Transverse colon (tissue), 3 donors: ENCODE results near the gene P2RY13.

Experiments
- POLR2A ChIP-seq: fragments of 450-650 bp; IDR thresholded peaks from one replicate; pipeline ENCODE4 v1.6.1; 2016; ENCODE audit warnings: antibody characterized with exemption, mild to moderate bottlenecking, moderate library complexity
- TF ChIP-seq, protein P1 (sequence below), 5 experiments: fragments of 200-600 bp in 3 of 5; fragments of 450-650 bp in 2 of 5; sonication (generic) in 3 of 5; IDR thresholded peaks; 1 replicate in 2 of 5; 2 replicates in 3 of 5; pipeline ENCODE4 v1.5.1; 2016 to 2017; ENCODE audit warnings: antibody characterized with exemption in 5 of 5, inconsistent platforms in 3 of 5, mild to moderate bottlenecking in 2 of 5, moderate library complexity in 1 of 5

DNA sequence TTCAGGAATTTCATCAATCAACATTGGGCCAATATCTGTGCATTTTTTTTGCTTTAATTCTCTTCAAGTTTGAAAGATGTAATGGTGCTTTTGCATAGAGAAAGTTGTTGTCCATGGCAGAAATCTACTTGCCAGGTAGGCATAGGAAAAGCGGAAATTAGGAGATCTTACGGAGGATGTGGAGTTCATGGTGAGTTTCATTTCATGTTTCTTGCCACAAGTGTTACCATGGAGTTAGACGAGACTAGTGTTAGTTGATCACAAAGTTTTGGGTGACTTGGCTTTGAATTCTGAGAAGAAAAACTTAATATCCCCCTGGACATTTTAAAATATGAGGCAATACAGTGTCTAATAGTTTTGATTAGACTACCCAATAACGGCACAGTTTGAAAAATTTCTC lies 1.0 kb upstream of the P2RY13 start:
- TF ChIP-seq, protein P1, sequence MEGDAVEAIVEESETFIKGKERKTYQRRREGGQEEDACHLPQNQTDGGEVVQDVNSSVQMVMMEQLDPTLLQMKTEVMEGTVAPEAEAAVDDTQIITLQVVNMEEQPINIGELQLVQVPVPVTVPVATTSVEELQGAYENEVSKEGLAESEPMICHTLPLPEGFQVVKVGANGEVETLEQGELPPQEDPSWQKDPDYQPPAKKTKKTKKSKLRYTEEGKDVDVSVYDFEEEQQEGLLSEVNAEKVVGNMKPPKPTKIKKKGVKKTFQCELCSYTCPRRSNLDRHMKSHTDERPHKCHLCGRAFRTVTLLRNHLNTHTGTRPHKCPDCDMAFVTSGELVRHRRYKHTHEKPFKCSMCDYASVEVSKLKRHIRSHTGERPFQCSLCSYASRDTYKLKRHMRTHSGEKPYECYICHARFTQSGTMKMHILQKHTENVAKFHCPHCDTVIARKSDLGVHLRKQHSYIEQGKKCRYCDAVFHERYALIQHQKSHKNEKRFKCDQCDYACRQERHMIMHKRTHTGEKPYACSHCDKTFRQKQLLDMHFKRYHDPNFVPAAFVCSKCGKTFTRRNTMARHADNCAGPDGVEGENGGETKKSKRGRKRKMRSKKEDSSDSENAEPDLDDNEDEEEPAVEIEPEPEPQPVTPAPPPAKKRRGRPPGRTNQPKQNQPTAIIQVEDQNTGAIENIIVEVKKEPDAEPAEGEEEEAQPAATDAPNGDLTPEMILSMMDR (IDR thresholded peaks at IDR 0.05), result no peak
- TF ChIP-seq POLR2A, result no peak
